Brain (organoid and tissue), 1 donor: Measurements from ENCODE around the gene SENP5. TPM values are rescaled to one million over a fixed set of nuclear protein-coding genes. Genes with fewer than 3 reads are reported as not detected.

ENCODE experiments used
- polyA plus RNA-seq: library from polyadenylated mRNA; stranded (reverse); fragments of 350-450 nt; fragmentation: Illumina TruSeq; extraction: RNeasy Lipid Tissue Mini Kit (QIAGEN cat#74804); gene quantifications from one replicate; pipeline ENCODE4 v1.2.3, GENCODE V29; 2015; ENCODE audit warnings: low read depth, low replicate concordance; ENCODE audit not compliant: insufficient read depth

SENP5 gene
- polyA plus RNA-seq, 1 donor from 2014 or later: 5.3 TPM

Other genes with a start within 250 kb of the SENP5 start
- 1.4 TPM for gene NRROS, start 228.2 kb upstream of the SENP5 start, polyA plus RNA-seq
- 4.9 TPM for gene CEP19, start 155.7 kb upstream of the SENP5 start, polyA plus RNA-seq
- gene PIGX, start 155.5 kb upstream of the SENP5 start, polyA plus RNA-seq: 33.0 TPM
- 71.7 TPM for gene PAK2, start 128.1 kb upstream of the SENP5 start, polyA plus RNA-seq
- 56.1 TPM for gene NCBP2, start 74.6 kb downstream of the SENP5 start, polyA plus RNA-seq
- gene PIGZ, start 100.9 kb downstream of the SENP5 start, polyA plus RNA-seq: 6.5 TPM
- gene MELTF, start 161.9 kb downstream of the SENP5 start, polyA plus RNA-seq: 9.3 TPM